PC-3 (cell line): Measurements from ENCODE around the gene USP17L5. TPM values are rescaled to one million over a fixed set of nuclear protein-coding genes. Genes with fewer than 3 reads are reported as not detected.
"Not testable (repeated sequence)": the region's sequence is repeated elsewhere in the genome, so short reads cannot be mapped to it uniquely, and the experiment has no call there.

ENCODE experiments used
- ATAC-seq: fragments of 200-7000 bp; cut with Tn5 transposase; 2 replicates; pipeline ENCODE4 v1.9.1; 2020; ENCODE audit warnings: mild to moderate bottlenecking, moderate library complexity
- Bru-seq: library from RNA; stranded (reverse); fragments of 400-500 nt; gene quantifications from one replicate; lab custom pipeline; 2021; lab: Mats Ljungman, UMichigan
- BruChase-seq, 2 experiments: library from RNA; stranded (reverse); fragments of 400-500 nt; gene quantifications; one replicate each; lab custom pipeline; 2021; lab: Mats Ljungman, UMichigan
- BruUV-seq: library from RNA; stranded (reverse); fragments of 400-500 nt; replicated peaks from 2 replicates; lab custom pipeline; 2021; lab: Mats Ljungman, UMichigan
- CTCF ChIA-PET: fragments of 300-600 bp; sonication (Branson Sonifier 250); formaldehyde crosslinking; loops from one replicate; lab custom pipeline; 2022; ENCODE audit warnings: antibody characterized with exemption; lab: Charles Lee
- POLR2A ChIA-PET: fragments of 300-600 bp; sonication (Branson Sonifier 250); formaldehyde crosslinking; loops from one replicate; lab custom pipeline; 2022; ENCODE audit warnings: antibody characterized with exemption; ENCODE audit not compliant: unreplicated experiment; lab: Charles Lee
- DNase-seq: peaks from one replicate; pipeline ENCODE4 v3.0.0-alpha.2; 2015
- H2AFZ ChIP-seq: fragments of 300-600 bp; sonication (generic); 2 replicates; pipeline ENCODE4 v1.6.0; 2016; ENCODE audit warnings: antibody characterized with exemption, low read length
- H3F3A ChIP-seq: fragments of 300-600 bp; sonication (generic); one replicate; pipeline ENCODE4 v1.6.0; 2017; ENCODE audit warnings: antibody characterized with exemption, low read length, control low read depth, mild to moderate bottlenecking; ENCODE audit not compliant: unreplicated experiment
- H3K27ac ChIP-seq: fragments of 300-600 bp; sonication (generic); 2 replicates; pipeline ENCODE4 v1.5.1; 2016; ENCODE audit warnings: mild to moderate bottlenecking, low read length
- H3K27me3 ChIP-seq: fragments of 300-600 bp; sonication (generic); 2 replicates; pipeline ENCODE4 v1.6.1; 2016; ENCODE audit warnings: low read length, mixed read lengths
- H3K36me3 ChIP-seq: fragments of 300-600 bp; sonication (generic); 2 replicates; pipeline ENCODE4 v1.6.1; 2016; ENCODE audit warnings: low read depth, mixed run types, low read length, mixed read lengths
- H3K4me1 ChIP-seq: fragments of 300-600 bp; sonication (generic); 2 replicates; pipeline ENCODE4 v1.5.1; 2016; ENCODE audit warnings: low read length; ENCODE audit not compliant: insufficient read depth
- H3K4me2 ChIP-seq: fragments of 300-600 bp; sonication (generic); 2 replicates; pipeline ENCODE4 v1.6.0; 2016; ENCODE audit warnings: low read length
- H3K4me3 ChIP-seq: fragments of 300-600 bp; sonication (generic); 2 replicates; pipeline ENCODE4 v1.5.1; 2016; ENCODE audit warnings: mild to moderate bottlenecking, low read length, mixed read lengths
- H3K79me2 ChIP-seq: fragments of 300-600 bp; sonication (generic); 2 replicates; pipeline ENCODE4 v1.6.1; 2017; ENCODE audit warnings: low read length, mixed read lengths
- H3K9ac ChIP-seq: fragments of 300-600 bp; sonication (generic); 2 replicates; pipeline ENCODE4 v1.6.0; 2016; ENCODE audit warnings: mild to moderate bottlenecking, low read length
- H3K9me2 ChIP-seq: fragments of 300-600 bp; sonication (generic); replicated peaks from 2 replicates; pipeline ENCODE4 v1.6.1; 2016; ENCODE audit warnings: mixed run types, low read length, mixed read lengths
- H3K9me3 ChIP-seq: fragments of 300-600 bp; sonication (generic); 2 replicates; pipeline ENCODE4 v1.6.1; 2016; ENCODE audit warnings: low read length, mixed read lengths
- H4K20me1 ChIP-seq: fragments of 300-600 bp; sonication (generic); 2 replicates; pipeline ENCODE4 v1.6.1; 2016; ENCODE audit warnings: low read length, mixed read lengths
- intact Hi-C: fragments of 100-400 bp; cut with micrococcal nuclease; formaldehyde crosslinking; loops from 2 replicates; pipeline ENCODE4 v1.9.0; 2023
- long read RNA-seq: library from polyadenylated mRNA; unstranded; transcript quantifications from one replicate; pipeline ENCODE4 v2.0.0, GENCODE V29; 2021; ENCODE audit not compliant: unreplicated experiment
- total RNA-seq: library from RNA; depleted of rRNA; stranded (reverse); fragments of >200 nt; gene quantifications from 2 replicates; pipeline ENCODE4 v1.2.3, GENCODE V29; 2014; rRNA removed

The USP17L5 gene, protein sequence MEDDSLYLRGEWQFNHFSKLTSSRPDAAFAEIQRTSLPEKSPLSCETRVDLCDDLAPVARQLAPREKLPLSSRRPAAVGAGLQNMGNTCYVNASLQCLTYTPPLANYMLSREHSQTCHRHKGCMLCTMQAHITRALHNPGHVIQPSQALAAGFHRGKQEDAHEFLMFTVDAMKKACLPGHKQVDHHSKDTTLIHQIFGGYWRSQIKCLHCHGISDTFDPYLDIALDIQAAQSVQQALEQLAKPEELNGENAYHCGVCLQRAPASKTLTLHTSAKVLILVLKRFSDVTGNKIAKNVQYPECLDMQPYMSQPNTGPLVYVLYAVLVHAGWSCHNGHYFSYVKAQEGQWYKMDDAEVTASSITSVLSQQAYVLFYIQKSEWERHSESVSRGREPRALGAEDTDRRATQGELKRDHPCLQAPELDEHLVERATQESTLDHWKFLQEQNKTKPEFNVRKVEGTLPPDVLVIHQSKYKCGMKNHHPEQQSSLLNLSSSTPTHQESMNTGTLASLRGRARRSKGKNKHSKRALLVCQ
- total RNA-seq (not detected in 2 replicates), Bru-seq, nascent RNA (not detected), BruChase-seq, experiment 1, labeled RNA remaining after a 6-hour chase (not detected), BruChase-seq, experiment 2, labeled RNA remaining after a 2-hour chase (not detected)
- long read RNA-seq = 0 reads

DNA sequence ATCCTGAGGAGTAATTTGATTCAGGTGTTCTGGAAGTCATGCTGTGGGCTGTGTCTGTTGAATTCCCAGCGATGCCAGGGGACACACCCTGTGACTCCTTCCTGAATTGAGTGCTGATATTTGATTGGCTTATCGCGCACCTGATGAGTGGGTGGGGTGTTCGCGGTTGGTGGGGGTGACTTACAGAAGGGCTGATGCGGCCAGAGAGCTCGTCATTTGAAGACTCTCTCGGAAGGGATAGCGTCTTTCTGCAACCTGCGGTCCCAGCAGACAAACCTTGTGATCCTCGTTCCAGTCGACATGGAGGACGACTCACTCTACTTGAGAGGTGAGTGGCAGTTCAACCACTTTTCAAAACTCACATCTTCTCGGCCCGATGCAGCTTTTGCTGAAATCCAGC, at the start of gene USP17L5:
Gene USP17L5, plus strand, starts transcription at position 301 of the 400 bp plus-strand sequence. Its CDS starts 0 bp downstream, at position 301.
- CTCF ChIA-PET, H2AFZ ChIP-seq, POLR2A ChIA-PET, H3K9ac ChIP-seq, H4K20me1 ChIP-seq, H3K4me3 ChIP-seq, H3K4me2 ChIP-seq, intact Hi-C loops, H3K27me3 ChIP-seq, H3K4me1 ChIP-seq, H3K9me3 ChIP-seq, H3K36me3 ChIP-seq, H3K27ac ChIP-seq, H3K79me2 ChIP-seq, H3F3A ChIP-seq, H3K9me2 ChIP-seq, BruUV-seq, ATAC-seq, DNase-seq: not testable (repeated sequence)

DNA sequence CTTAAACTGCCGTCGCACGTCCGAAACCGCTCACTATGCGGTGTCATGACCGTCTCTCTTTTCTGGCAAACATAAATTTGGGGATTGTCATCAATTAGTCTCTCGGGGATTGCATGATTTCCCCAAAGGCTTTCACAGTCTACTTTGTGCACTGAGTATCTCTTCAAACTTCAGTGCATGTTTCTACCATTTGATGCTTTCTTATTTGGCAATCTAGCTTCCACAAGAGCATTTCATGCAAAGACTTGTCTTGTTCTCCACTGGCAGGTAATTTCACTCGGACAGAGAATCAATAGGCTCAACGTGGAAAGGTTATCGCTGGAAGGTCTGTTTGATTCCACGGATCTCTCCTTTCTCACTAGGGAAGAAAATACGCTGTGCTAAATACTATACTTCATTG, 15.0 kb upstream of the USP17L5 start:
- H3K4me3 ChIP-seq, H3K27ac ChIP-seq, H3K79me2 ChIP-seq, H3K9me3 ChIP-seq, POLR2A ChIA-PET, H3K36me3 ChIP-seq, H3K4me1 ChIP-seq, BruUV-seq, H2AFZ ChIP-seq, ATAC-seq, H3K27me3 ChIP-seq, CTCF ChIA-PET, H3K4me2 ChIP-seq, H3F3A ChIP-seq, intact Hi-C loops, H3K9ac ChIP-seq, DNase-seq, H3K9me2 ChIP-seq, H4K20me1 ChIP-seq: not testable (repeated sequence)

DNA sequence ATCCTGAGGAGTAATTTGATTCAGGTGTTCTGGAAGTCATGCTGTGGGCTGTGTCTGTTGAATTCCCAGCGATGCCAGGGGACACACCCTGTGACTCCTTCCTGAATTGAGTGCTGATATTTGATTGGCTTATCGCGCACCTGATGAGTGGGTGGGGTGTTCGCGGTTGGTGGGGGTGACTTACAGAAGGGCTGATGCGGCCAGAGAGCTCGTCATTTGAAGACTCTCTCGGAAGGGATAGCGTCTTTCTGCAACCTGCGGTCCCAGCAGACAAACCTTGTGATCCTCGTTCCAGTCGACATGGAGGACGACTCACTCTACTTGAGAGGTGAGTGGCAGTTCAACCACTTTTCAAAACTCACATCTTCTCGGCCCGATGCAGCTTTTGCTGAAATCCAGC, 14.3 kb upstream of the USP17L5 start, which contains the start of gene USP17L24:
Gene USP17L24, plus strand, starts transcription at position 301 of the 400 bp plus-strand sequence. Its CDS starts 0 bp downstream, at position 301.
- H2AFZ ChIP-seq, BruUV-seq, H3K4me2 ChIP-seq, H3K4me1 ChIP-seq, H3K9me2 ChIP-seq, H3K9ac ChIP-seq, DNase-seq, CTCF ChIA-PET, ATAC-seq, H3K4me3 ChIP-seq, H3K27ac ChIP-seq, intact Hi-C loops, H3K27me3 ChIP-seq, POLR2A ChIA-PET, H3K79me2 ChIP-seq, H3K36me3 ChIP-seq, H3K9me3 ChIP-seq, H3F3A ChIP-seq, H4K20me1 ChIP-seq: not testable (repeated sequence)

DNA sequence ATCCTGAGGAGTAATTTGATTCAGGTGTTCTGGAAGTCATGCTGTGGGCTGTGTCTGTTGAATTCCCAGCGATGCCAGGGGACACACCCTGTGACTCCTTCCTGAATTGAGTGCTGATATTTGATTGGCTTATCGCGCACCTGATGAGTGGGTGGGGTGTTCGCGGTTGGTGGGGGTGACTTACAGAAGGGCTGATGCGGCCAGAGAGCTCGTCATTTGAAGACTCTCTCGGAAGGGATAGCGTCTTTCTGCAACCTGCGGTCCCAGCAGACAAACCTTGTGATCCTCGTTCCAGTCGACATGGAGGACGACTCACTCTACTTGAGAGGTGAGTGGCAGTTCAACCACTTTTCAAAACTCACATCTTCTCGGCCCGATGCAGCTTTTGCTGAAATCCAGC, 9.6 kb upstream of the USP17L5 start, which contains the start of gene USP17L25:
Gene USP17L25, plus strand, starts transcription at position 301 of the 400 bp plus-strand sequence. Its CDS starts 0 bp downstream, at position 301.
- DNase-seq, CTCF ChIA-PET, H3K27me3 ChIP-seq, H3K9ac ChIP-seq, H3K4me2 ChIP-seq, BruUV-seq, H3K4me3 ChIP-seq, ATAC-seq, H3K79me2 ChIP-seq, POLR2A ChIA-PET, H3K27ac ChIP-seq, intact Hi-C loops, H2AFZ ChIP-seq, H3K9me2 ChIP-seq, H3K4me1 ChIP-seq, H3F3A ChIP-seq, H4K20me1 ChIP-seq, H3K9me3 ChIP-seq, H3K36me3 ChIP-seq: not testable (repeated sequence)

DNA sequence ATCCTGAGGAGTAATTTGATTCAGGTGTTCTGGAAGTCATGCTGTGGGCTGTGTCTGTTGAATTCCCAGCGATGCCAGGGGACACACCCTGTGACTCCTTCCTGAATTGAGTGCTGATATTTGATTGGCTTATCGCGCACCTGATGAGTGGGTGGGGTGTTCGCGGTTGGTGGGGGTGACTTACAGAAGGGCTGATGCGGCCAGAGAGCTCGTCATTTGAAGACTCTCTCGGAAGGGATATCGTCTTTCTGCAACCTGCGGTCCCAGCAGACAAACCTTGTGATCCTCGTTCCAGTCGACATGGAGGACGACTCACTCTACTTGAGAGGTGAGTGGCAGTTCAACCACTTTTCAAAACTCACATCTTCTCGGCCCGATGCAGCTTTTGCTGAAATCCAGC, 4.8 kb upstream of the USP17L5 start, which contains the start of gene USP17L26:
Gene USP17L26, plus strand, starts transcription at position 301 of the 400 bp plus-strand sequence. Its CDS starts 0 bp downstream, at position 301.
- ATAC-seq, CTCF ChIA-PET, BruUV-seq: not testable (repeated sequence)

DNA sequence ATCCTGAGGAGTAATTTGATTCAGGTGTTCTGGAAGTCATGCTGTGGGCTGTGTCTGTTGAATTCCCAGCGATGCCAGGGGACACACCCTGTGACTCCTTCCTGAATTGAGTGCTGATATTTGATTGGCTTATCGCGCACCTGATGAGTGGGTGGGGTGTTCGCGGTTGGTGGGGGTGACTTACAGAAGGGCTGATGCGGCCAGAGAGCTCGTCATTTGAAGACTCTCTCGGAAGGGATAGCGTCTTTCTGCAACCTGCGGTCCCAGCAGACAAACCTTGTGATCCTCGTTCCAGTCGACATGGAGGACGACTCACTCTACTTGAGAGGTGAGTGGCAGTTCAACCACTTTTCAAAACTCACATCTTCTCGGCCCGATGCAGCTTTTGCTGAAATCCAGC, 4.6 kb downstream of the USP17L5 start, which contains the start of gene USP17L27:
Gene USP17L27, plus strand, starts transcription at position 301 of the 400 bp plus-strand sequence. Its CDS starts 0 bp downstream, at position 301.
- H3K79me2 ChIP-seq, intact Hi-C loops, H3K9ac ChIP-seq, H3K4me3 ChIP-seq, BruUV-seq, H3K36me3 ChIP-seq, CTCF ChIA-PET, H4K20me1 ChIP-seq, H3K27me3 ChIP-seq, DNase-seq, ATAC-seq, H3K4me1 ChIP-seq, H3K4me2 ChIP-seq, H3K27ac ChIP-seq, H3F3A ChIP-seq, H3K9me3 ChIP-seq, POLR2A ChIA-PET, H3K9me2 ChIP-seq, H2AFZ ChIP-seq: not testable (repeated sequence)

More for the DNA sequence above, 4.8 kb upstream of the USP17L5 start, which contains the start of gene USP17L26:
- H3K36me3 ChIP-seq, H3K9me3 ChIP-seq, H2AFZ ChIP-seq, H3K9me2 ChIP-seq, H3K27me3 ChIP-seq, H4K20me1 ChIP-seq, H3K79me2 ChIP-seq, H3F3A ChIP-seq, H3K4me1 ChIP-seq, POLR2A ChIA-PET, H3K27ac ChIP-seq, H3K9ac ChIP-seq, H3K4me2 ChIP-seq, intact Hi-C loops, DNase-seq, H3K4me3 ChIP-seq: not testable (repeated sequence)
